ELF-1 (cell line): ENCODE measurements around the gene CD2AP.
"Not testable (repeated sequence)": the region's sequence is repeated elsewhere in the genome, so short reads cannot be mapped to it uniquely, and the experiment has no call there.

ENCODE experiments used
- DNase-seq: peaks from one replicate; pipeline ENCODE4 v3.0.0-alpha.2; 2016; ENCODE audit warnings: low read depth, low spot score

Gene CD2AP

DNA sequence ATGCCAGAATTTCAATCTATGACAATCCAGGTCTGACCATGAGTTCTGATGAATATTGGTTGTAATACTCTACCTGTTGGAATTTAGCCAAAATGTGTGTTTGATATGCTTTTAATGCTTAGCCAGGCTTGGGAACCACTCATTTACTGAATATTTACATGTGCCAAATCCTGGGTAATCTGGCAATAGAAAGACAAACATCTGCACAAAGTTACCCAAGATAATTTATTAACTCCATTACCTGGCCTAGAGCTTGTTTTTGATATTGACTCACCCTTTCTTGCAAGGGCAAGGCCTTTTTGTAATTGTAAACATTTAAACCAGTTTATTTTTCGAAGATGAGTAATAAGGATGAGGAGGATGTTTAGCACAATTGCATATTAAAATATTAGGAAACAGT, 13.5 kb upstream of the CD2AP start:
- no peak for DNase-seq

DNA sequence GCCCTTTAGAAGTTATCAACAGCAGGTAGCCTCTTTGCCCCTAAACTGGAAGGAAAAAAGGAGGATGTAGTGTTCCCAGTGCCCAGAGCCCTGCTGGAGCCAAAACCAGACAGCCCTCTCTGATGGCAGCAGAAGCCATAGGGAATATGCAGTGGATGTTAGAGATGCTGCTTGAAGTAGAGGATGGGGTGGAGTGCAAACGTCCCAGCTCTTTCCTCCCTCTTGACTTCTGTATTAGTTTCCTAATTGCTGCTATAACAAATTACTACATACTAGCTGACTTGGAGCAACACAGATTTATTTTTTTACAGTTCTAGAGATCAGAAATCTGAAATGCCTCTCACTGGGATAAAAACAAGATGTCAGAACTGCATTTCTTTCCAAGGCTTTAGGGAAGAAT, 12.5 kb upstream of the CD2AP start:
- no peak for DNase-seq

DNA sequence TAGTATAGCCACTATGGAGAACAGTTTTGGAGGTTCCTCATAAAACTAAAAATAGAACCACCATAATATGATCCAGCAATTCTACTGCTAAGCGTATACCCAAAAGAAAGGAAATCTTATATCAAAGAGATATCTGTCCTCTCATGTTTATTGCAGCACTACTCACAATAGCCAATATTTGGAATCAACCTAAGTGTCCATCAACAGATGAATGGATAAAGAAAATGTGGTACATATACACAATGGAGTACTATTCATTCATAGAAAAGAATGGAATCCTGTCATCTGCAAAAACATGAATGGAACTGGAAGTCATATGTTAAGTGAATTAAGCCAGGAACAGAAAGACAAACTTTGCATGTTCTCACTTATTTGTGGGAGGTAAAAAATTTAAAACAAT, 5.7 kb upstream of the CD2AP start:
- DNase-seq, result no peak

GRCh38 chr6:47473791-47474346, 3.7 kb upstream of the CD2AP start:
- no peak for DNase-seq

- no peak for DNase-seq
Measured at GRCh38 chr6:47475319-47475816, 2.2 kb upstream of the CD2AP start.

GRCh38 chr6:47476781-47477496, 650 bp upstream of the CD2AP start:
- DNase-seq, result no peak

- peak; percentile 65 for DNase-seq
Measured at GRCh38 chr6:47478233-47479139, 897 bp downstream of the CD2AP start.

GRCh38 chr6:47479140-47479508, 1.5 kb downstream of the CD2AP start:
- DNase-seq, result no peak

GRCh38 chr6:47479874-47480273, 2.3 kb downstream of the CD2AP start:
- no peak for DNase-seq

GRCh38 chr6:47481213-47481612, 3.6 kb downstream of the CD2AP start:
- not testable (repeated sequence) for DNase-seq

- peak; percentile 41 for DNase-seq
Measured at GRCh38 chr6:47481806-47482205, 4.2 kb downstream of the CD2AP start.

- no peak for DNase-seq
Measured at GRCh38 chr6:47483516-47483852, 5.9 kb downstream of the CD2AP start.

DNA sequence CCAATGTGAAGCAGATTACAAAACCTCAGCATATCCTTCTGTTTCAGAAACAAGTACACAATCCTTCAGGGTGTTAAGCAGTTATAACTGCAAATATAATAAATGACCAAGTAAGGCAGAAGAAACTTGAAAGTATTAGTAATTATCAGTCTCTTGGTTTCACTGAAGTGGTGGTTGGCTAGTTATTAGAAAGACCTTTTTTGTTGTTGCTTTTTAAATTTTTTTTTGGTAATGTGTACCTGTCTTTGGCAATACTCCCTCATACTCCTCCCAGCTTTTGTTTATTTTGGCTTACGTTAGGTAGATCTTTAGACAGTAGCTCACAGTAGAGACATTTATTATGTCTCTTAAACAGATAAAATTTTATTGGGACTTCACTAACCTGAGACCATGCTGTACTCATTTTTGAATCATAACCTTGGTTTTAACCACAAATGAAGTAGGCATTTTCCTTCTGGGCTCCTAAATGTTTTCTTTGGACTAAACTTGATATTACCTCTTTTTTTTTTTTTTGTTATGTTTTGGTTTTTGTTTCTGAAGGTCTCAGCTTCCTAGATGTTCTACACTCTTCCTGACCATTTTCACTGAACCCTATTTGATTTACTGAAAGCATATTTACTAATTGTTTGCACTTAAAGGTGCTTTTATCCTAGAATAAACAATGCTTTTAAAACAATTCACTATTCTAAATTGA, 6.4 kb downstream of the CD2AP start:
- no peak for DNase-seq

DNA sequence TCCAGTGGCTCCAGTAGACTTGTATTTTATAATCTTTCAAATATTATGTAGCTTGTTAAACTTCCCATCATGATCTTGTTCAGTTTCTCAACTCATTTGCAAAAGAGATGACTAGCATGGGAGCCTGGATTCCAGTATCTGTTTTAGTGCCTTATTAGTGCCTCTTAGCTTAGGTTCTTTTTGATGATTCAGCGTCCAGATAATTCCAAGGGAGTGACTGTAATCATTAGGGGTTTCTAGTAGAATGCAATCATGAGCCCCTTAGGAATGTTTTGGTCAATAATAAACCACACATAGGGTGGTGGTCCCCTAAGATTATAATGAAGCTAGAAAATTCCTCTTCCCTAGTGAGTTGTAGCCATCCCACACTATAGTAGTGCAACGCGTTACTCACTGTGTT, 7.0 kb downstream of the CD2AP start:
- no peak for DNase-seq

GRCh38 chr6:47485083-47485482, 7.5 kb downstream of the CD2AP start:
- DNase-seq, result no peak

DNA sequence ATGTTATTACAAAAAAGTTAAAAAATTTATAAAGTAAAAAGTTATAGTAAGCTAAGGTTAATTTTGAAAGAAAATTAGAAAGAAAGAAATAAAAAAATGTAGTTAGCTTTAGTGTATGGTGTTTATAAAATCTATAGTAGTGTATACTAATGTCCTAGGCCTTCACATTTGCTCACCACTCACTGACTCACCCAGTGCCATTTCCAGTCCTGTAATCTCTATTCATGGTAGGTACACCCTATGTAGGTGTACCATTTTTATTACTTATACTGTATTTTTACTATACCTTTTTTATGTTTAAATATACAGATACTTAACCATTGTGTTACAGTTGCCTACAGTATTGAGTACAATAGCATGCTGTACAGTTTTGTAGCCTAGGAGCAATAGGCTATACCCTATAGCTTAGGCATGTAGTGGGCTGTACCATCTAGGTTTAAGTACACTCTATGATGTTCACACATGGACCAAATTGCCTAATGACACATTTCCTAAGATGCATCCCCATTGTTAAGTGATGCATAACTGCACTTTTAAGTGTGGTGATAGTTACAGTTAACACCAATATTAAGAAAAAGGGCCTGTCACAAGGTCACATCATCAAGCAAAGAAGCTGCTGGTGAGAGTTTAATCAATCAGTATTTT, 8.0 kb downstream of the CD2AP start:
- no peak for DNase-seq

DNA sequence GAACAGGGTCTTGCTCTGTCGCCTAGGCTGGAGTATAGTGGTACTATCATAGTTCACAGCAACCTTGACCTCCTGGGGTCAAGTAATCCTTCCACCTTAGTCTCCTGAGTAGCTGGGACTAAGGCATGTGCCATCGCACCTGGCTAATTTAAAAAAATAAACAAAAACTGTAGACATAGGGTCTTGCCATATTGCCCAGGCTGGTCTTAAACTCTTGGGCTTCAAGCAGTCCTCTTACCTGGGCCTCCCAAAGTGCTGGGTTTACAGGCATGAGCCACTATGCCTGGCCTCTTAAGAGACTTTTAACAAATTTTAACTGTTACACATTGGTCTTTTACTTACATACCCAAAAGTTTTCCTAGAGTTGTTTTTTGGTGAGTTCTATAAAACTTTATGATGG, 12.4 kb downstream of the CD2AP start:
- no peak for DNase-seq

DNA sequence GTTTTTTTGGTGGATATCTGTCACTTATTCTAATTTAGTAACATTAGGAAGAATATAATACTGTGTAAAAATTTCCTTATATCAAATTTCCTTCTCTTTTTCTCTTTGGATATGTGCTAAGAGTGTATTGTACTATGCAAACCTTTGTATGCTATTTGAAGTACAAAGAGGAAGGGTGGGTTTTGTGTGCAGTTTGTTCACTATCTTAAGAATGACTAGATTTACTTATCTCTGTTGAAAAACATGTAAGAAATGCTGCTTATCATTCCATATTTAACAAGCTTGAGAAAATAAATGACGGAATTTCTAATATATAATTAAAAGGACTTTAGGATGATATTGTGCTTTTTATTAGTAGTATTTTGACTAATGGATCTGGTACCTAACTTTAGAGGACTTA, 13.1 kb downstream of the CD2AP start:
- DNase-seq, result no peak

DNA sequence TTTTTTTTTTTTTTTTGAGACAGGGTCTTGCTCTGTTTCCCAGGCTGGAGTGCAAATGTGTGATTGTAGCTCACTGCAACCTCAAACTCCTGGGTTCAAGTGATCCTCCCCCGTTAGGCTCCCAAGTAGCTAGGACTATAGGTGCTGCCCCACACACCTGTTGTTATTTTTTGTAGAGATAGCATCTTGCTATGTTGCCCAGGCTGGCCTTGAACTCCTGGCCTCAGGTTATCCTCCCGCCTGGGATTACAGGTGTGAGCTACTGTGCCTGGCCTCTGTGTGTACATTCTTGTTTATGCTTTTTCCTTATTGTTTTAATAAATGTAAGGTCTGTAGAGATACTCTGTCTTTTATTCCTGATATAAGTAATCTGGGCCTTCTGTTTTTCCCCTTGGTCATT, 14.8 kb downstream of the CD2AP start:
- DNase-seq, result no peak

DNA sequence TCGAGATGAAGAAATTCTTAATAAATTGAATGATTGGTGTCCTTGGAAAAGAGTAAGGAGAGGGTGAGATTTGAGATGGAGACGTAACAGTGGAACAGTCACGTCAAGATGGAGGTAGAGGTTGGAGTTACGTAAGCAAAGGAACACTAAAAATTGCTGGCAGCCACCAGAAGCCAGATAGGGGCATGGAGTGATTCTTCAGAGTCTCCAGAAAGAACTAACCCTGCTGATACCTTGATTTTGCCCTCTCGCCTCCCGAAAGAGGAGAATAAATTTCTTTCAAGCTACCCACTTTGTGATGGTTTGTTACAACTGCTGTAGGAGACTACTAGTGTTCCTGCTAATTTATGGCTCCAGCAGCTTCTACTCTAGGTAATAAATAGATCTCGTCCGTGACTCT, 17.6 kb downstream of the CD2AP start:
- no peak for DNase-seq

- no peak for DNase-seq
Measured at GRCh38 chr6:47495954-47496545, 18.5 kb downstream of the CD2AP start.
